Posterior vena cava (tissue), 2 donors: ENCODE data around the gene CHAC1. TPM values are rescaled to one million over a fixed set of nuclear protein-coding genes. Genes with fewer than 3 reads are reported as not detected.

Experiments
- DNase-seq: peaks from one replicate; pipeline ENCODE4 v3.0.0-alpha.2; 2020; ENCODE audit warnings: low spot score
- intact Hi-C, 2 donors: fragments of 100-400 bp; cut with DNase I; formaldehyde crosslinking; loops; one replicate each; pipeline versions ENCODE4 v1.14.1 to v1.14.2; 2022 to 2023
- total RNA-seq, 2 donors: library from RNA; stranded (reverse); fragmentation: NEBNext Ultra II Directional; extraction: Animal tissue kit (Norgen Biotek cat#: 25700); gene quantifications; one replicate each; pipeline ENCODE4 v1.2.1, GENCODE V29; 2021
- donor health status: DM: yes; HTN: yes; CAD: no.
- donor health status: DM: yes; HTN: yes; CAD: no.

Gene CHAC1
- total RNA-seq, 2 donors from 2014 or later = 1.5 to 3.9 TPM

- intact Hi-C loops = no loop called here
- peak; percentile 44 for DNase-seq
These were observed 11.4 kb downstream of the CHAC1 start for GRCh38 chr15:40964634-40965033.

- intact Hi-C loops = no loop called here
- no peak for DNase-seq
These were observed 15.2 kb downstream of the CHAC1 start for GRCh38 chr15:40968290-40969085.

DNA sequence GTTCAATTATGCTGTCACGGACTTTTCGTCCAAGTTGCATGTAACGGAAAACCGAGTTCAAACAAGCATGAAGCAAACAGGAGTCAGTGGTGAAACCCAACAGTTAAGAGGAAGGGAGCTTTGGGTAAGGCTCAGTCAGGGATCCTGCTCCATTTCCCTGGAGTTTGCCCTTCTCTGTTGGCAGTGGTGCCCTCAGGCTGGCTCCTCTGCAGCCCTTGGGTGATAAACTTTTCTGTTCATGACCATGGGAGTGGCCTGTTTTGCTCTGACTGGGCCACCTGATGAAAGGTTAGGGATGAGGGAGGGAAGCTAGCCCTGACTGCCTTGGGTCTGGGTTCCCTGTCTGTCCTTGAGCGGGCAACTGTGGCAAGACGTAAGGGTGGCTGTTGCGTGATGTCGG lies 16.1 kb downstream of the CHAC1 start:
- no peak for DNase-seq
- intact Hi-C loops = no loop called here

- intact Hi-C loops = no loop called here
- no peak for DNase-seq
These were observed 21.6 kb downstream of the CHAC1 start for GRCh38 chr15:40974879-40975278.

DNA sequence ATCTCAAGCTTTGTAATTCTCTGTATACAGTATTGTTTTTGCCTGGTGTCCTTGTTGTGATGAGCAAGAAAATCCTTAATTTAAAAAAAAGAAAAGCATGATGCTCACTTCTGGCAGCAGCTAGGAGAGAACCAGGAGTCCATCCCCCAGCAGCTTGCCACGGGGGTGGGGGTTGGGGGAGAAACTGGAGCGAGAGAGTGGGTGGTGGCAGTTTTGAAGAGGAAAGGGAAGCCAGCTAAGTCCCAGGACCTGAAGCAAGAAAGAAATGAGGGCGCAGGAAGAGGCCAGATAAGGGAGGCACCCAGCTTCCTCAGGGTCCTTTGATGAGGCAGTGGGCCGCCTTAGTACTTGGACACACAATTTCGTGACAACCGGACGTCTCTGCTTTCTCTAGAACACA lies 23.5 kb downstream of the CHAC1 start:
- intact Hi-C loops = no loop called here
- peak; percentile 36 for DNase-seq

DNA sequence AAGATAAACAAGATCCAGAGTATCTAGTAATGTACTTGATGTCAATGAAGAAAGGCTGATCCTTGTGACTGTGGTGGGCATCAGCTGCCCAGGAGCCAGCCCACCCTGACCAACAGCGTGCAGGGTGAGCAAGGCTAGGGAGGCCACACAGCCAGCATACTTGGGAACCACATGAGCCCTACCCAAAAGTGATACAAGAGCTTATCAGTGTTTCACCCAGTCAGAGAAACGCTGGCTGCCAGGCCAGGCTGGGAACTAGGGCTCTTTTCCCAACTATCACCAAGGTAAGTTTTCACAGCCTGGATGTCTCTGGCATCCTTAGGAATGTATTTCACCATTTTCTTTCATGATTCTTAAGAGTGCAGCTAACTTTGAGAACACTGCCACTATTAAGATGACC lies 24.9 kb downstream of the CHAC1 start:
- DNase-seq = peak; percentile 14

GRCh38 chr15:40978562-40978961 lies 25.3 kb downstream of the CHAC1 start:
- DNase-seq = peak; percentile 45
- intact Hi-C loops = no loop called here

More for the DNA sequence above, 24.9 kb downstream of the CHAC1 start:
- intact Hi-C loops = no loop called here

GRCh38 chr15:40981186-40981585 lies 27.9 kb downstream of the CHAC1 start:
- no peak for DNase-seq
- intact Hi-C loops = no loop called here

DNA sequence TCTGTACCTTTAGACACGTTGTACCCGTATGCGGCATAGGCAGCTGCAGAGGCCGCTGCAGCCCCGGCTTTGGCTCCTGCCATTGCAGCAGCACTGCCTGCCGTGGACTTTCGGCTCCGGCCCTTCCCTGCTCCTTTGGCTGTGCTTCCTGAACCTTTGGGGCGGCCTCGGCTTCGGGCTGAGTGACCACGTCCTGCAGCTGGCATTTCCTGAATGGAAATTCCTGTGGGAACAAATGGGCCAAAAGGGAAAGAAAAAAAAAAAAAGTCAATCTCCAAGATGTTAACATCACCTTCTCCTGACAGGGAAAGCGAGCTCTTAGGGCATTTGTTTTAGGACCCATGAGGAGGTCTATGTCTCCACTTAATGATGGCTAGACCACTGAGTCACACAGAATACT lies 29.6 kb downstream of the CHAC1 start:
- intact Hi-C loops = no loop called here

GRCh38 chr15:40984406-40984805 lies 31.1 kb downstream of the CHAC1 start:
- no peak for DNase-seq
- intact Hi-C loops = no loop called here

More for the DNA sequence above, 29.6 kb downstream of the CHAC1 start:
- no peak for DNase-seq

DNA sequence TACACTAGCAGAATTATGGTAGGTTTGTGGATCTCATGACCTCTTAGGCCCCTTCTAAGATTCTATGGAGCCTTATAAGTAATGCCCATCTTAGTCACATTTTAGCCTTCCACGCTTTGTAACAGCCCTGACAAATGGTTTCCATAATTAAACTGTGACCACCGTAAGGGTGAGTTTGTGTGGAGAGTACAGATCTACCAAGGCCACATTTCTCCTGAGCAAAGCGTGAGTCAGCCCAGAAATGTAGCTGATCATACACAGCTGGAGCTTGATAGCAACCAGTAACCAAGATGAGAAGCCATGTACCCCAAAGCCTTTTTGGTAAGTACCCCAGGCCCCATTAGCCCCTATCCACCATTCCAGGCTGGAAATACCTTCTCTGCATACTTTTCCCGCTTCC lies 31.7 kb downstream of the CHAC1 start:
- DNase-seq = no peak
- intact Hi-C loops = no loop called here

- intact Hi-C loops = no loop called here
- no peak for DNase-seq
These were observed 32.5 kb downstream of the CHAC1 start for GRCh38 chr15:40985541-40986330.

DNA sequence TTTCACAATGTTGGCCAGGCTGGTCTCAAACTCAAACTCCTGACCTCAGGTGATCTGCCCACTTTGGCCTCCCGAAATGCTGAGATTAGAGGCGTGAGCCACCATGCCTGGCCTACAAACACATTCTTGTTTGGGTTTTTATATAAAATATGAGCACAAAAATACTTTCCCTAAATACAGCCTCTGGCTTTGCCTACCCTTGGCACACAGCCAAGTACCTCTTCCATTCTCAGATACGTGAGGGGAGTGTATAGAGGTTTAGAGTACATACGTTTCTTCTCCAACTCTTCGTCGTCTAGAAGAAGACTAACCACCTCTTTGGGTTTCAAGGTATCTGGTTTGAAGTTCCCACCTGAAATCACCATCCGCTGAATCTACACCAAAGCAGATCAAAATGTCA lies 33.5 kb downstream of the CHAC1 start:
- intact Hi-C loops = no loop called here

DNA sequence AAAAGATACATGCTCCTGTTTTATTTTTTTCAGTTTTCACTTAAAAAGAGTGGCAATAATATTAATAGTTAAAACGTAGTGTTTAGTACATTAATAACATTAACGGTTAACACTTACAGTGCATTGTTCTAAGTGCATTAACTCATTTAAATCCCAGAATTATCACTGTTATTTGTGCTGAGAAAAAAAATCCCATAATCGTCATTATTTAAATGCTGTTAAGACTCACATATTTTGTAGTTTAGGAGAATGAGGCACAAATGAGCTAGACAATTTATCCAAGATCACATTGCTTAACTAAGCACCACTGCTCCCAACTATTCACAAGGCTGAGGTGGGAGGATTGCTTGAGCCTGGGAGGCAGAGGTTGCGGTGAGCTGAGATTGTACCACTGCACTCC lies 34.9 kb downstream of the CHAC1 start:
- DNase-seq = no peak
- intact Hi-C loops = no loop called here

More for the DNA sequence above, 33.5 kb downstream of the CHAC1 start:
- no peak for DNase-seq

GRCh38 chr15:40990080-40990479 lies 36.8 kb downstream of the CHAC1 start:
- intact Hi-C loops = no loop called here
- no peak for DNase-seq

GRCh38 chr15:40990789-40991188 lies 37.5 kb downstream of the CHAC1 start:
- intact Hi-C loops = no loop called here
- DNase-seq = no peak

DNA sequence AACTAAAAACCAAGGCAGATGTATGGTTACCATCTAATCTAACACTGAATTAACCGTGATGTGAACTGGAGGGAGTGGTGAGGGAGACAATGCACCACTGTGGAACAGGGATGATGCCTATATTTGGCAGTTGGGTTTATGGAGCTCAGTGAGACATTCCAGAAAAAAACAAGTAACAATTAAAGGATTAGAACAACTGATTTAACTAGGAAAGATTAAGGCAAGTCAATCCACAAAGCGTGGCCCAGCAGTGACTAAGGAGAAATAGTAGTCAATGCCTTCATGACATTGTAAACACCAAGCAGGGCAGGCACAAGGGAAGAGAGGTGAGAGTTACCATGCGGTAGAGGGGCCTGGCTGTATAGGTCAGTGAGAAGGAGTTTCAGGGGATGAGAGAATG lies 38.1 kb downstream of the CHAC1 start:
- no peak for DNase-seq
- intact Hi-C loops = no loop called here

DNA sequence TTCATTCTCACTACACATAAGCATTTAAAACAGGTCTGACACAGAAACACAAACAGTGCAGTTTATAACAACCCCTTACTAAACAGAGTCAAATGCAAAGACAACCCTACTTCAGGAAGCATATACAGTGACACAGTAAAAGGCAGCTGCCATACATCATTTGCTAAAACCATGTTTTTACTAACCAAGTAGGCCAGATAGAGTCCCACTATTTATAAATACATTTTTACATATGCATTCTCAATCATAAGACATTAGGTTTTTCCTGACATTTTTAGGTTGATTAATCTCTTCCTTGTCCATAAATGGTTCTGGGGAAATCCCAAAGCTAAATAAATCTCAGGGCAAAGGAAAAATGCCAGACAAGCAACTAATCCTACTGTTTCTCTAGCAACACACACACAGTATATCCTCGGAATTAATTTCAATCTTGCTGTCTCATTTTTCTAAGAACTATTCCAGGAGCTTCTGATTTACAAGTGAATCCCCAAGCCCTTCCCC lies 39.0 kb downstream of the CHAC1 start:
- no peak for DNase-seq
- intact Hi-C loops = no loop called here

GRCh38 chr15:40992825-40993224 lies 39.6 kb downstream of the CHAC1 start:
- DNase-seq = no peak
- intact Hi-C loops = no loop called here

DNA sequence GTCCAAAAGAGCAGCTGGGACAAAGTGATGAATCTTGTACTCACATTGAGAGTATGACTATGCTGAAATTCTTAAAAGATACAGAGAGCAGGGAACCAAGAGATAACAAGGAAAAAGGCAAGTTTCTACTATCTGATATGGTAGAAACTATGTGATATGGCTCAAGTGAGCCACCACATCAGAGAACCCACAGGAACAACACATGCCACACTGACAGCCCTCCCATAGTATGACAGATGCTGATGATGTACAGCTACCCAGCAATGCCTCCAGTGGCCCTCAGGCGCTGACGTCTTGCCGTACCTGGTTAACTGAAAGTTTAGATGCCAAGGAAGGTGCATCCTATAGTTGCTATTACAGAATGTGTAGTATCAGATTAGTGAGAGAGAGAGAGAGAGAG lies 42.4 kb downstream of the CHAC1 start:
- DNase-seq = no peak
- intact Hi-C loops = loop anchor here in 1 of 2 donors (5.0 kb wide), 1 partner anchor 1053 kb away; no protein-coding TSS in a partner anchor
